ENCODE results near the gene ARSD. TPM values are rescaled to one million over a fixed set of nuclear protein-coding genes. Genes with fewer than 3 reads are reported as not detected.

The ARSD gene
- total RNA-seq, 2 experiments from 2014 or later, result 0.44 to 1.2 TPM

DNA sequence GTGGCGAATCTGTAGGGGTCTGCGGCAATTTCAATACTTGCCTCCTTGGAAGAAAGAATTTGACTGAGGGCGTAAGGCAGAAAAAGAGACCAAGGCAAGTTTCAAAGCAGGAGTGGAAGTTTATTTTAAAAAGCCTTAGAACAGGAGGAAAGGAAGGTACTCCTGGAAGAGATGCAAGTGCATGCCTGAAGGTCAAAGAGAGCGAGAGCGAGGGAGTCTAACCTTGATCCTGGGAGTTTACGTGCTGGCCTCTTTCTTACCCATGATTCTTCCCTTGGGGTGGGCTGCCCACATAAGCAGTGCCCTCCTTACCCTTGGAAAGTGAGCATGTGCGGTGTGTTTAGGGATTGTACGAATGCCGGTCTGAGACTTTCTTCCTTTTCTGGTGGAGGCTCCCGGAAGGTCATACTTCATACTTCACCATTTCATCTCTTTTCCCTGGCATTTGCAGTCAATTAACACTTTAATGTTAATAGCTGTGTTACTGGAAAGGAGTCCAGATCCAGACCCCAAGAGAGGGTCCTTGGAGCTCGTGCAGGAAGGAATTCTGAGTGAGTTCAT, 40.0 kb downstream of the ARSD start:
- TF ChIP-seq, protein P1, sequence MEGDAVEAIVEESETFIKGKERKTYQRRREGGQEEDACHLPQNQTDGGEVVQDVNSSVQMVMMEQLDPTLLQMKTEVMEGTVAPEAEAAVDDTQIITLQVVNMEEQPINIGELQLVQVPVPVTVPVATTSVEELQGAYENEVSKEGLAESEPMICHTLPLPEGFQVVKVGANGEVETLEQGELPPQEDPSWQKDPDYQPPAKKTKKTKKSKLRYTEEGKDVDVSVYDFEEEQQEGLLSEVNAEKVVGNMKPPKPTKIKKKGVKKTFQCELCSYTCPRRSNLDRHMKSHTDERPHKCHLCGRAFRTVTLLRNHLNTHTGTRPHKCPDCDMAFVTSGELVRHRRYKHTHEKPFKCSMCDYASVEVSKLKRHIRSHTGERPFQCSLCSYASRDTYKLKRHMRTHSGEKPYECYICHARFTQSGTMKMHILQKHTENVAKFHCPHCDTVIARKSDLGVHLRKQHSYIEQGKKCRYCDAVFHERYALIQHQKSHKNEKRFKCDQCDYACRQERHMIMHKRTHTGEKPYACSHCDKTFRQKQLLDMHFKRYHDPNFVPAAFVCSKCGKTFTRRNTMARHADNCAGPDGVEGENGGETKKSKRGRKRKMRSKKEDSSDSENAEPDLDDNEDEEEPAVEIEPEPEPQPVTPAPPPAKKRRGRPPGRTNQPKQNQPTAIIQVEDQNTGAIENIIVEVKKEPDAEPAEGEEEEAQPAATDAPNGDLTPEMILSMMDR (IDR thresholded peaks at IDR 0.05), result no peak
- DNase-seq, result no peak
- Histone ChIP-seq H3K36me3 (ENCODE audit: insufficient read depth, low read length) (no peaks in the 10 kb centered on the region), H3K27me3 (ENCODE audit: control insufficient read depth in 1 of 2, insufficient read depth in 2 of 2, low read length in 2 of 2) (no peaks in the 10 kb centered on the region), H3K9me3 (ENCODE audit: control insufficient read depth in 1 of 2, insufficient read depth in 1 of 2, low read length in 2 of 2) (no peaks in the 10 kb centered on the region), H3K4me3 (ENCODE audit: low read length) (peak overlapping the region; percentile 40), H3K4me1 (ENCODE audit: insufficient read depth, low read length) (no peaks in the 10 kb centered on the region), H3K27ac (ENCODE audit: low read depth in 1 of 2, low read length in 2 of 2) (no peak overlapping the region)
- no peaks in the 10 kb centered on the region for H3K27me3 Mint-ChIP-seq
- H3K4me1 Mint-ChIP-seq (ENCODE audit: low read depth), result peaks cover 8% of the 10 kb centered on the region
- ChIA-PET CTCF (no interaction called here), POLR2A (no interaction called here)
- peak overlapping the region; percentile 82 for H3K4me3 Mint-ChIP-seq
- H3K36me3 Mint-ChIP-seq (ENCODE audit: low read depth), result no peaks in the 10 kb centered on the region
- intact Hi-C loops (cut with DNase I, micrococcal nuclease), result no loop called here
- no peaks in the 10 kb centered on the region for H3K9me3 Mint-ChIP-seq
- no peak for ATAC-seq (ENCODE audit: poor library complexity)
- H3K27ac Mint-ChIP-seq, result no peak overlapping the region

DNA sequence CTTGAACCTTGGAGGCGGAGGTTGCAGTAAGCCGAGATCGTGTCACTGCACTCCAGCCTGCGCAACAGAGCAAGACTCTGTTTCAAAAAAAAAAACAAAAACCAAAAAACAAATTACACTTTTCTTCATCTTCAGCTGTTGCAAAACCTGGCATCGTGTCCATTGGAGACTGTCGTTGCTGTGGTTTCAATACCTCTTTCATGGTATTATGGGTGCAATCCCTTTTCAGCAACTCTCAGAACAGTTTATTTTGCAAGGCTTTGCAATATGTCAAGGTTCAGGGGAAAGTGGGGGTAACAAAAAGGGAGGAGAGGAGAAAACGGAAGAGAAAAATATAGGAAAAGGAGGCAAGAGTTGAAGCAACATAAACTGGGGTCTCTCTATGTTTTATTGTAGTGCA, 40.8 kb downstream of the ARSD start:
- Histone ChIP-seq H3K4me1 (ENCODE audit: insufficient read depth, low read length) (no peaks in the 10 kb centered on the region), H3K27ac (ENCODE audit: low read depth in 1 of 2, low read length in 2 of 2) (no peak overlapping the region), H3K9me3 (ENCODE audit: control insufficient read depth in 1 of 2, insufficient read depth in 1 of 2, low read length in 2 of 2) (no peaks in the 10 kb centered on the region), H3K36me3 (ENCODE audit: insufficient read depth, low read length) (no peaks in the 10 kb centered on the region), H3K4me3 (ENCODE audit: low read length) (no peak overlapping the region), H3K27me3 (ENCODE audit: control insufficient read depth in 1 of 2, insufficient read depth in 2 of 2, low read length in 2 of 2) (no peaks in the 10 kb centered on the region)
- no peaks in the 10 kb centered on the region for H3K27me3 Mint-ChIP-seq
- no peak for ATAC-seq (ENCODE audit: poor library complexity)
- H3K4me3 Mint-ChIP-seq, result peak overlapping the region; percentile 65
- H3K36me3 Mint-ChIP-seq (ENCODE audit: low read depth), result no peaks in the 10 kb centered on the region
- DNase-seq, result no peak
- no peak overlapping the region for H3K27ac Mint-ChIP-seq
- ChIA-PET CTCF (no interaction called here), POLR2A (no interaction called here)
- no peaks in the 10 kb centered on the region for H3K9me3 Mint-ChIP-seq
- peaks cover 8% of the 10 kb centered on the region for H3K4me1 Mint-ChIP-seq (ENCODE audit: low read depth)
- intact Hi-C loops (cut with DNase I, micrococcal nuclease), result no loop called here
- TF ChIP-seq, protein P1 (IDR thresholded peaks at IDR 0.05), result no peak

DNA sequence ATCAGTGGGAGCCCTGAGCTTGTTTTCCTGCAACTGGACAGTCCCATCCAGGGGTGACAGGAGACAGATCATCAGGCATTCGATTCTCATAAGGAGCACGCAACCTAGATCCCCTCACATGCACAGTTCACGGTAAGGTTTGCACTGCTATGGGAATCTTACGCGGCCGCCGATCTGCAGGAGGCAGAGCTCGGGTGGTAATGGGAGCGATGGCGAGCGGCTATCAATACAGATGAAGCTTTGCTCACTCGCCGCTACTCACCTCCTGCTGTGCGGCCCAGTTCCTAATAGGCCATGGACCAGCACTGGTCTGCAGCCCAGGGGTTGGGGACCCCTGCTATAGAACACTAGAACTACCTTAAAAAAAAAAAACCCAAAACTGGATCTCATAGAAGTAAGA, 45.4 kb downstream of the ARSD start:
- TF ChIP-seq, protein P1 (IDR thresholded peaks at IDR 0.05), result no peak
- no peak for ATAC-seq (ENCODE audit: poor library complexity)

More for the DNA sequence above, 45.4 kb downstream of the ARSD start:
- no peaks in the 10 kb centered on the region for H3K9me3 ChIP-seq (ENCODE audit: control insufficient read depth in 1 of 2, insufficient read depth in 1 of 2, low read length in 2 of 2)
- Mint-ChIP-seq H3K27me3 (peaks cover 6% of the 10 kb centered on the region), H3K36me3 (ENCODE audit: low read depth) (no peaks in the 10 kb centered on the region), H3K27ac (no peak overlapping the region), H3K9me3 (no peaks in the 10 kb centered on the region), H3K4me1 (ENCODE audit: low read depth) (peaks cover 1% of the 10 kb centered on the region), H3K4me3 (no peak overlapping the region)
- H3K27ac ChIP-seq (ENCODE audit: low read depth in 1 of 2, low read length in 2 of 2), result no peak overlapping the region
- H3K36me3 ChIP-seq (ENCODE audit: insufficient read depth, low read length), result no peaks in the 10 kb centered on the region
- DNase-seq, result no peak
- no peak overlapping the region for H3K4me3 ChIP-seq (ENCODE audit: low read length)
- no peaks in the 10 kb centered on the region for H3K4me1 ChIP-seq (ENCODE audit: insufficient read depth, low read length)
- ChIA-PET CTCF (no interaction called here), POLR2A (no interaction called here)
- intact Hi-C loops (cut with DNase I, micrococcal nuclease), result no loop called here
- no peaks in the 10 kb centered on the region for H3K27me3 ChIP-seq (ENCODE audit: control insufficient read depth in 1 of 2, insufficient read depth in 2 of 2, low read length in 2 of 2)

Measured in CD4-positive, alpha-beta T cell (primary cell).